Parathyroid adenoma (tissue), 2 donors: Measurements from ENCODE around the gene CASTOR2.

ENCODE experiments used
- H2AFZ ChIP-seq: fragments of 300-600 bp; sonication (generic); one replicate; pipeline ENCODE4 v1.7.0; 2017; ENCODE audit warnings: antibody characterized with exemption, mild to moderate bottlenecking
- H3K27ac ChIP-seq: fragments of 300-600 bp; sonication (generic); one replicate; pipeline ENCODE4 v1.7.0; 2017
- H3K27me3 ChIP-seq: fragments of 300-600 bp; sonication (generic); one replicate; pipeline ENCODE4 v1.7.0; 2017; ENCODE audit warnings: low read length; ENCODE audit not compliant: control insufficient read depth, insufficient read depth
- H3K36me3 ChIP-seq: fragments of 300-600 bp; sonication (generic); one replicate; pipeline ENCODE4 v1.7.0; 2017; ENCODE audit warnings: low read length; ENCODE audit not compliant: control insufficient read depth, insufficient read depth
- H3K4me1 ChIP-seq: fragments of 300-600 bp; sonication (generic); one replicate; pipeline ENCODE4 v1.7.0; 2017; ENCODE audit warnings: control low read depth
- H3K4me2 ChIP-seq: fragments of 300-600 bp; sonication (generic); one replicate; pipeline ENCODE4 v1.7.0; 2017; ENCODE audit warnings: low read length
- H3K4me3 ChIP-seq: fragments of 300-600 bp; sonication (generic); one replicate; pipeline ENCODE4 v1.7.0; 2017; ENCODE audit warnings: low read depth, low read length
- H3K79me2 ChIP-seq: fragments of 300-600 bp; sonication (generic); one replicate; pipeline ENCODE4 v1.7.0; 2017; ENCODE audit warnings: control low read depth
- H3K9ac ChIP-seq: fragments of 300-600 bp; sonication (generic); one replicate; pipeline ENCODE4 v1.7.0; 2017; ENCODE audit warnings: mild to moderate bottlenecking
- H3K9me3 ChIP-seq: fragments of 300-600 bp; sonication (generic); one replicate; pipeline ENCODE4 v1.7.0; 2017; ENCODE audit warnings: low read length; ENCODE audit not compliant: control insufficient read depth
- CTCF ChIP-seq: fragments of 300-600 bp; sonication (generic); IDR thresholded peaks from one replicate; pipeline ENCODE4 v1.7.0; 2017; ENCODE audit warnings: antibody characterized with exemption, mild to moderate bottlenecking
- donor health status: primary hyperparathyroidism.

CASTOR2 gene

DNA sequence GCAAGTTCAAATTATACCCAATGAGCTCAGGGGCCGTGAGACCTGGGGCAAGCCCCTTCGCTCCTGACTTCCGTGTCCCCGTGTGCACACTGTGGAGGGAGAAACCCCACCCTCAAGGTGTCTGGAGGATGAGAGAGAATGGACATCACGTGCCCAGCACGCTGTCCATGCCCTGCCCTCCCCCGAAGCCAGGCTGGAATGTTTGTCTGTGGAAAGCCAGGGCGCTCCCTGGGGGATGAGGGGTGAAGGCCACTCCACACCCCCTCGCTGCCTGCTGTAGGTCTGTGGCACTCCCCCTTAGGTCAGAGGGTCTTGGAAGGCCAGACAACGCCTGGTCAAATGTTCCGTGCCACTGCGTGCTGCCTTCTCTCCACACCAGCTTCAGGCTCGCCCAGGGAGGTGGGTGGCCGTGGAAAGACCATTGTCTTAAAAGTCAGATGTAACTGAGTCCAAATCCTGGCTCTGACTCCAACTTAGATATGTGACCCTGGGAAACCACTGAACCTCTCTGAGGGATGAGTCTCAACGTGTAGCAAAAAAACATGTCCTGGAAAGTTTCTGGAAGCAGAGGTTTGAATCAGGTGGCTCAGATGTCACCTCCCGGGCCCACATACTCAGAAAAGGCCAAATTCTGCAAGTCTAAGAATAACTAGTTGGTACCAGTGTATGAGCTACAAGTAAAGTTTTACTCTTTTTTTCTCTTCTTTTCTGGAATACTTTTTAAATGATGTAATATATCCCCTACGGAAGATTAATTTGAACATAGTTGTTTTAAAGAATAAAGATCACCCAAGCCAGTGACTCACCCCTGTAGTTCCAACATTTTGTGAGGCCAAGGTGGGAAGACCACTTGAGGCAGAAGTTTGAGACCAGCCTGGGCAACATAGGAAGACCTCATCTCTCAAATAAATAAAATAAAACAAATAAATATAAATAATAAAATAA is 84.2 kb downstream of the CASTOR2 start:
- Histone ChIP-seq H3K79me2 (no peaks in the 10 kb centered on the region), H3K27me3 (no peaks in the 10 kb centered on the region), H3K4me2 (no peak overlapping the region), H3K9ac (no peak overlapping the region), H2AFZ (no peak overlapping the region), H3K27ac (no peak overlapping the region), H3K4me1 (no peaks in the 10 kb centered on the region), H3K4me3 (no peak overlapping the region), H3K36me3 (no peaks in the 10 kb centered on the region), H3K9me3 (no peaks in the 10 kb centered on the region)
- no peak for TF ChIP-seq CTCF

GRCh38 chr7:75049817-75050216 is 85.3 kb downstream of the CASTOR2 start:
- H3K4me3 ChIP-seq, result no peak overlapping the region
- H3K27ac ChIP-seq, result no peak overlapping the region
- no peaks in the 10 kb centered on the region for H3K9me3 ChIP-seq
- no peaks in the 10 kb centered on the region for H3K4me1 ChIP-seq
- no peak for TF ChIP-seq CTCF
- H2AFZ ChIP-seq, result no peak overlapping the region
- H3K79me2 ChIP-seq, result no peaks in the 10 kb centered on the region
- H3K4me2 ChIP-seq, result no peak overlapping the region
- H3K27me3 ChIP-seq, result no peaks in the 10 kb centered on the region
- H3K36me3 ChIP-seq, result no peaks in the 10 kb centered on the region
- no peak overlapping the region for H3K9ac ChIP-seq

GRCh38 chr7:75050501-75050900 is 86.0 kb downstream of the CASTOR2 start:
- no peaks in the 10 kb centered on the region for H3K36me3 ChIP-seq
- no peaks in the 10 kb centered on the region for H3K79me2 ChIP-seq
- H3K4me3 ChIP-seq, result no peak overlapping the region
- no peaks in the 10 kb centered on the region for H3K27me3 ChIP-seq
- TF ChIP-seq CTCF, result no peak
- no peak overlapping the region for H3K9ac ChIP-seq
- H3K27ac ChIP-seq, result no peak overlapping the region
- H3K4me1 ChIP-seq, result no peaks in the 10 kb centered on the region
- no peak overlapping the region for H3K4me2 ChIP-seq
- no peaks in the 10 kb centered on the region for H3K9me3 ChIP-seq
- H2AFZ ChIP-seq, result no peak overlapping the region

- no peaks in the 10 kb centered on the region for H3K27me3 ChIP-seq
- no peak overlapping the region for H3K4me2 ChIP-seq
- no peak for TF ChIP-seq CTCF
- H3K79me2 ChIP-seq, result no peaks in the 10 kb centered on the region
- H3K4me3 ChIP-seq, result no peak overlapping the region
- H3K9ac ChIP-seq, result no peak overlapping the region
- H3K4me1 ChIP-seq, result no peaks in the 10 kb centered on the region
- H2AFZ ChIP-seq, result no peak overlapping the region
- H3K9me3 ChIP-seq, result no peaks in the 10 kb centered on the region
- no peak overlapping the region for H3K27ac ChIP-seq
- H3K36me3 ChIP-seq, result no peaks in the 10 kb centered on the region
Measured at GRCh38 chr7:75054744-75055143, 90.2 kb downstream of the CASTOR2 start.

DNA sequence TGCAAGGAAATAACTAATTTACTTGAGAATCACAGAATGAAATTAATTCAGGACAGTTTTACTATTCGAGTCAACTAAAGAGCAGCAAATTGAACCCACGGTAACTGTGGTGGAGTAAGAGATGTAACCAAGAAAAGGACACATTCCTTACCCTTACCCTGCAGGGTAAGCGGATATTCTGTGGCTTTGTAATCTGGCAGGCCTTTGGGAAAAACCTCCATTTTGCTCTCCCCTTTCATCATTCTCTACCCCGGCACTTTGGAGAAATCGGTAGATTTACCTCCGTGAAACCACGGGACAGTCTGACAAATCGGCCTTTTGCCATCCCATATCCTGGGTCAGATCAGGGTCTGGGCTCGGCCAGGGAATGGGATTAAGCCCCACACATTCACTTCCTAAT is 90.7 kb downstream of the CASTOR2 start:
- no peaks in the 10 kb centered on the region for H3K36me3 ChIP-seq
- H3K9me3 ChIP-seq, result no peaks in the 10 kb centered on the region
- H3K27me3 ChIP-seq, result no peaks in the 10 kb centered on the region
- TF ChIP-seq CTCF, result no peak
- no peaks in the 10 kb centered on the region for H3K4me1 ChIP-seq
- no peak overlapping the region for H3K27ac ChIP-seq
- H3K4me2 ChIP-seq, result no peak overlapping the region
- no peak overlapping the region for H2AFZ ChIP-seq
- H3K79me2 ChIP-seq, result no peaks in the 10 kb centered on the region
- no peak overlapping the region for H3K4me3 ChIP-seq
- H3K9ac ChIP-seq, result no peak overlapping the region
